ENCODE data around the gene ZNF772.

Gene ZNF772

GRCh38 chr19:57435062-57435978, 42.0 kb downstream of the ZNF772 start, which contains the start of gene ZNF749:
Gene ZNF749 (plus strand): TSS chr19:57435325. CDS start chr19:57435579, 254 bp downstream.
- DNase-seq (ENCODE audit: low read depth, low spot score), result peak; percentile 99

DNA sequence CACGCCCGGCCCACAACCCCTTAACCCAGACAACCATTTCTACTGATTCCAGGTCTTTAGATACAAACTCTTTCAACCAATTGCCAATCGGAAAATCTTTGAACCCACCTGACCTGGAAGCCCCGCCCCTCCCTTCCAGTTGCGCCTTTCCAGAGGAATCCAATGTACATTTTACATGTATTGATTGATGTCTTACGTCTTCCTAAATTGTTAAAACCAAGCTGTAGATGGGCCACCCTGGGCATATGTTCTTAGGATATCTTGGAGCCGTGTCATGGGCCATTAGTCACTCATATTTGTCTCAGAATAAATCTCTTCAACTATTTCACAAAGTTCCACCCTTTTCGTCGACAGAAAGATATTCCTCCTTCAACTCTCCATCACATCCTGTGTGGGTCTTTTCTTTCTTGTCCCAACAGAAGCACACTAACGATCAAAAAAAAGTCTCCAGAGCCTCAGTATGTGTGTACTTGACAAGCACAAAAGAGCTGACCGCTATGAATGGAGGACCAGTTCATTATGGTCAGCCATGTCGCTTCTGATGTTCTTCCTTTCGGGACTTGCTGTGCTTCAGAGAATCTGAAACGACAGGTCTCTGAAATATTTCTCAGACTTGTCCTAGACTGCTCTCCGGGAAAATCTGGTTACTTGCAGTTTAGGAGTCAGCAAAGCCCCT, 42.8 kb downstream of the ZNF772 start:
- no peak for DNase-seq (ENCODE audit: low read depth, low spot score)

DNA sequence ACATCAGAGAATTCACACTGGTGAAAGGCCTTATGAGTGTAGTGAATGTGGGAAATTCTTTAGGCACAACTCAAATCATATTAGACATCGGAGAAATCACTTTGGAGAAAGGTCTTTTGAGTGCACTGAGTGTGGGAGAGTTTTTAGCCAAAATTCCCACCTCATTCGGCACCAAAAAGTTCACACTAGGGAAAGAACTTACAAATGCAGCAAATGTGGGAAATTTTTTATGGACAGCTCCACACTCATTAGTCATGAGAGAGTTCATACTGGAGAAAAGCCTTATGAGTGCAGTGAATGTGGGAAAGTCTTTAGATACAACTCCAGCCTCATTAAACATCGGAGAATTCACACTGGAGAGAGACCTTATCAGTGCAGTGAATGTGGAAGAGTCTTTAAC, 56.3 kb downstream of the ZNF772 start:
- no peak for DNase-seq (ENCODE audit: low read depth, low spot score)

DNA sequence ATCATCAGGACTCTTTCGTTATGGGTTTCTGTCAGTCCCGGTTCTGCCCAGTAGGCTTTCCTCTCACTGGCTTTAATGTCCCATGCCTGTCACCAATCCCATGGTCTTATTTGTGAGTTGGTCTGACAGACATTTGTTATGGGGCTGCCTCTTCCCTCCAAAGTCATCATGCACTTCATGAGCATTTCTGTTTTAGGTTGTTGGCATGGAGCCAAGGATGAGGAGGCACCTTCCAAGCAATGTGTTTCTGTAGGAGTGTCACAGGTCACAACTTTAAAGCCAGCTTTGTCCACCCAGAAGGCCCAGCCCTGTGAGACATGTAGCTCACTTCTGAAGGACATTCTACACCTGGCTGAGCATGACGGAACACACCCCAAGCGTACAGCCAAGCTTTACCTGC, 57.9 kb downstream of the ZNF772 start:
- no peak for DNase-seq (ENCODE audit: low read depth, low spot score)
